ENCODE measurements around the gene MTMR3.

GRCh38 chr22:30000566-30000965 is 117.6 kb downstream of the MTMR3 start:
- TF ChIP-seq POLR2A (IDR thresholded peaks at IDR 0.05): no peak
- no peak for TF ChIP-seq CTCF (IDR thresholded peaks at IDR 0.05 in 4 of 5, conservative IDR thresholded peaks at IDR 0.05 in 1 of 5)

All from gastrocnemius medialis (tissue), 4 donors.